ENCODE measurements around the gene USE1. TPM values are rescaled to one million over a fixed set of nuclear protein-coding genes. Genes with fewer than 3 reads are reported as not detected.
"Not testable (repeated sequence)": the region's sequence is repeated elsewhere in the genome, so short reads cannot be mapped to it uniquely, and the experiment has no call there.

The USE1 gene, protein sequence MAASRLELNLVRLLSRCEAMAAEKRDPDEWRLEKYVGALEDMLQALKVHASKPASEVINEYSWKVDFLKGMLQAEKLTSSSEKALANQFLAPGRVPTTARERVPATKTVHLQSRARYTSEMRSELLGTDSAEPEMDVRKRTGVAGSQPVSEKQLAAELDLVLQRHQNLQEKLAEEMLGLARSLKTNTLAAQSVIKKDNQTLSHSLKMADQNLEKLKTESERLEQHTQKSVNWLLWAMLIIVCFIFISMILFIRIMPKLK
- 31.6 TPM for polyA plus RNA-seq (ENCODE audit: insufficient read length)

DNA sequence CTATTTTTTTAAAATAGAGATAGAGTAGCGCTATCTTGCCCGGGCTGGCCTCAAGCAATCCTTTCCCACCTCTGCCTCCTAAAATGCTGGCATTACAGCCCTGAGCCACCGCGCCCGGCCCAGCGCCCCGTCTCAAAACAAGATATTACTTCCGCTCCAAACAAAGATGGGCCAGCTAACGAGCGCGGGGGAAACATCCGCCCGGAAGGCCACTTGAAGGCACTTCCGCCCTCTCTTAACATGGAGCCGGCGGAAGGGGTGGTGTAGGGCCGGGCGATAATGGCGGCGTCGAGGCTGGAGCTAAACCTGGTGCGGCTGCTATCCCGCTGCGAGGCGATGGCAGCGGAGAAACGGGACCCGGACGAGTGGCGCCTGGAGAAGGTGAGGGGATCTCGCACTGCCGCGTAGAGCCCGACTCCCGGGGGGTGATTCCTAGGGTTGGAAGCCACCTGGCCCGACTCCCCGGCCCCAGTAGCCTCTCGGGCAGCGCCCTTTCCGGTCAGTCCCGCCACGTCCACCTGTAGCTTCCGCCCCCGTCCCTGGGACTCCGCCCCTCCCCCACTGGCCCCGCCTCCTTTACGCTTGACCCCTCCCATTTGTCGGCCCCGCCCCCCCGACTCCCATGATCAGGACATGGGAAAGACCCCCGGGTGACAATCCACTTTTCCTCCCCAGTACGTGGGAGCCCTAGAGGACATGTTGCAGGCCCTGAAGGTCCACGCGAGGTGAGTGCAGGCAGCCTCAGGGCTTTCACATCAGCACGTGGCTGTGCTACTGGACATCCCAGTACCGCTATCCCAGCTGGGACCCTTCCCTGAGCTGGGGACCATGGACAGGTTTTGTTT, at the start of gene USE1:
Gene USE1 (plus strand): TSS at position 231 of the 845 bp plus-strand sequence. CDS start 49 bp downstream, at position 280.
- DNase-seq (ENCODE audit: low read depth), result peak; percentile 79

DNA sequence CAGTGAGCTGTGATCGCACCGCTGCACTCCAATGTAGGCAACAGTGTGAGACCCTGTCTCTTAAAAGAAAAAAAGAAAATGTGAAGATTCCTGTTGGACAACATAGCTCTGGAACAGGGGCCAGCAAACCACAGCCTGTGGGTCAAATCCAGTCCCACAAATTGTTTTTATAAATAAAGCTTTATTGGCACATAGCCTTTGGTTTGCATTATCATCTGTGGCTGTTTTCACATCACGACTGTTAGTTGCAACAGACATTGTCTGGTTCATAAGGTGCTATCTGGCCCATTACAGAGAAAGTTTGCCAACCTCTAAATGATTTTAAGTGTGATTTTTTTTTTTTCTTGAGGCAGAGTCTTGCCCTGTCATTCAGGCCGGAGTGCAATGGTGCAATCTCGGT, 49.4 kb upstream of the USE1 start:
- DNase-seq (ENCODE audit: low read depth), result no peak

DNA sequence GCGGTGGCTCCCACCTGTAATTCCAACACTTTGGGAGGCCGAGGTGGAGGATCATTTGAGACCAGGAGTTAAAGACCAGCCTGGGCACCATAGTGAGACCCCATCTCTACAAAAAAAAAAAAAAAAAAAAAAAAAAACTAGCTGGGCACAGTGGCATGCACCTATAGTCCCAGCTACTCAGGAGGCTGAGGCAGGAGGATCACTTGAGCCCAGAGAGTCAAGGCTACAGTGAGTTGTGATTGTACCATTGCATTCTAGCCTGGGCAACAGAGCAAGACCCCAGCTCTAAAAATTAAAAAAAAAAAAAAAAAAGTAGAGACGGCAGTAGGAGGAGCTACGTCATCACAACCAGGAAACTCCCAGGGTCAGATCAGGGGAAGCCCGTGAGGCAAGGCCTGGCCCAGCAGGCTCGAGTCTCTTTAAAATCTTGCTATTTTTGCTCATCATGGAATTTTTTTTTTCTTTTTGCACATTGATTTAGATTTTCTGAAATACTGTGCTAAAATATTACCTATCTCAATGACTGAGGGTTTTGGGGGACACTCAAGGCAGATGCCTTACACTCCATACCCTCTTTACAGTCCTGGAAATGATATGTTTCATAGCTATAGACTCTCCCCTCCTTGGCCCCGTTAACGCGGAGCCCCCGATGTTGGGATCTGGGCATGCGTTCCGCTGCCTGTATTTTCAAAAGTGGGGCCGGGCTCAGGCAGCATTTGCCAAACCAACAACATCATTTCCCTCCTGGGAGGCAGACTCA, 44.4 kb upstream of the USE1 start:
- no peak for DNase-seq (ENCODE audit: low read depth)

DNA sequence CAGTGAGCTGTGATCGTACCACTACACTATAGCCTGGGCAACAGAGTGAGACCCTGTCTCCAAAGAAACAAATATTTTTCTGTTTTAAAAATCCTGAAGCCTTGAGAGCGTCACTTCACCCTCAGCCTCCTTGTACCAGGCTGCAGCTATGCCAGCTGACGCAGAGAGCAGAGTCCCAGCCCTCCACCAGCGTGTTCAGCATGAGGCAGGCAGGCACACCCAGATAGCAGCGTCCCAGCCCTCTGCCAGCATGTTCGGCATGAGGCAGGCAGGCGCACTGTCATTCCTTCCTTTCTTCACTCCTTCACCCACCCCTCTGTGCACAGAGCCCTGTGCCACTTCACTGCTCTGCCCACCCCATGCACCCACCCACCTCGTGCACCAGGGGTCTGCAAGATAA, 43.3 kb upstream of the USE1 start:
- no peak for DNase-seq (ENCODE audit: low read depth)

- DNase-seq (ENCODE audit: low read depth), result no peak
These were observed 42.4 kb upstream of the USE1 start for GRCh38 chr19:17172624-17173345.

DNA sequence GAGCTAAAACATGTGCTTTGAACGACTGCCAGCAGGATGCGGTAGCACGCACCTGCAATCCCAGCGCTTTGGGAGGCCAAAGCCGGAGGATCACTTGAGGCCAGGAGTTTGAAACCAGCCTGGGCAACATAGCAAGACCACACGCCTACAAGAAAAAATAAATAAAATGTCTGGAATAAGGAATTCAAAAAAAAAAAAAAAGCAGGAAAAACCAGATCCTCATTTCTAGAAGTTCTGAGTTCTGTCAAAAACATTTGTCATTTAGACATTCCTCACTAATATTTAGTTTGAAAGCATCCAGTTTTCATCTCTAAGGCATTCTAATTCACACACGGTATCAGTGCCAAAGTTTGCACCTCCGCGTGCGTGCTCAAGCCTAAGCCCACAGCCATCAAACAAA, 36.9 kb upstream of the USE1 start:
- no peak for DNase-seq (ENCODE audit: low read depth)

- no peak for DNase-seq (ENCODE audit: low read depth)
These were observed 34.0 kb upstream of the USE1 start for GRCh38 chr19:17180997-17181702.

DNA sequence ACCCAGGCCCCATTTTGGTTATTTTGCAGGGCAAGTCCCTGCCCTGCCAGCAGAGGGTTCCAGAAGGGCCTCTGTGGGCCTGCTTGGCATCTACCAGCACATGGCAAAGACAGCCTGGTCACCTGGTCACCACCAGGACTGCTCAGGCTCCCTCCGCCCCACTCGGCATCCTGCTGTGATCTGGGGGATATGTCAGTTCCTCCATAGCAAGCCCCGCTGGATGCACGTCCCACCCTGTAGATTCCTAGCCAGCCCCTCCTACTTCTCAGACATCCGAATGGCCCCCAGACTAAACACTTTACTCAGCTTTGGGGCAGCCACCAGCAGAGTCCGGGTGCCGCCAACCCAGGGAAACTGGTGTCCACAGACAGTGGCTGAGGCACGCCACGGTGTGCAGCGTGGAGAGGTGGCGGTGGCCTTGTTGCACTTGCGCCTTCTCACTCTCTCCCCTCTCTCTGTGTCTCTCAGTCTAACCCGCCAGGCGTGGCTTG, 31.8 kb upstream of the USE1 start:
- DNase-seq (ENCODE audit: low read depth), result no peak

DNA sequence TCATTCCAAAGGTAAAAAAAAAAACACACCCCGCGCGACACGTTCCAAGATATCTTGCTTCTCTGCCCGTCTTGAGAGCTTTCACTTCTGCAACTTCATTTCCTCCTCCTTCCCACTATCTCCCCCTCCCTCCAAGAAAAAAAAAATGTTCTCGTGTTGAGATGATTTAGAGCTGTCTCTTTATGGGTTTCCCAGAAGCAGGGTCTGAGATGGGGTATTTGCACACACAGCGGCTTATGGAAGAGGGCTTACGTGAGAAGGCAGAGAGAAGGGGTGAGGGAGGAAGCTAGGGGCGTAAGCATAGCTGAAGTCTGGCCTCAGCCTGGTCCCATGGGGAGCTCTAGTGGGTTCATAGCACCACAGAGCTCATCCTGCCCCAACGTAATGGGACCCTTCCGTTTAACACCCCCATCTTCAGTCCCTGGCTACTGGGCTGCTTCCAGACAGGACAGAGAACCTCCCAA, 31.3 kb upstream of the USE1 start:
- DNase-seq (ENCODE audit: low read depth), result peak; percentile 11

- no peak for DNase-seq (ENCODE audit: low read depth)
These were observed 30.8 kb upstream of the USE1 start for GRCh38 chr19:17184371-17184841.

DNA sequence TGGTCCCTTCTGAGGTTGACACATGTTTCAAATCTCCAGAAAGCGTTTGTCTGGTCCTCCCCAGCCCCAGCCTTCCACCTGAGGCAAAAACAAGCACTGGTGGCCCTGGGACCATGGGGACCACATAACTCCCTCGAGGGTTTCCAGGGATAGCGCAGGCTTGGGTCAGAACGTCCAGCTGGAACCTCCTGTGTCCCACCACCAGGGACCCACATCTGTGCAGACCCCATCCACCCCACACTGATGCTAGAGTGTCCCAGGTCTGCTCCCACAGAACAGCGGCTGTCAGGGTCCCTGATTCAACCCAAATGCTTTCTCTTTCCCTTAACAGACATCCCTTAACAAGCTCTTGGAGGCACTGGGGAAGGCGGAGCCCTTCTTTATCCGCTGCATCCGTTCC, 29.6 kb upstream of the USE1 start:
- no peak for DNase-seq (ENCODE audit: low read depth)

- not testable (repeated sequence) for DNase-seq (ENCODE audit: low read depth)
These were observed 23.4 kb upstream of the USE1 start for GRCh38 chr19:17191736-17192135.

GRCh38 chr19:17192751-17193150, 22.4 kb upstream of the USE1 start:
- DNase-seq (ENCODE audit: low read depth), result no peak

DNA sequence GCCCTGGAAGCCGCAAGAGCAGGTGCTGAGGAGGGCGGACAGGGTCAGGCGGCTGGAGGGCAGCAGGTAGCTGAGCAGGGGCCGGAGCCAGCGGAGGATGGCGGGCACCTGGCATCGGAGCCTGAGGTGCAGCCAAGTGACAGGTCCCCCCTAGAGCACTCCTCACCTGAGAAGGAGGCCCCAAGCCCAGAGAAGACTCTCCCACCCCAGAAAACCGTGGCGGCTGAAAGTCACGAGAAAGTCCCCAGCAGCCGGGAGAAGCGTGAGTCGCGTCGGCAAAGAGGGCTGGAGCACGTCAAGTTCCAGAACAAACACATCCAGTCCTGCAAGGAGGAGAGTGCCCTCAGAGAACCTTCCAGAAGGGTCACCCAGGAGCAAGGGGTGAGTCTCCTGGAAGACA, 20.5 kb upstream of the USE1 start:
- no peak for DNase-seq (ENCODE audit: low read depth)

DNA sequence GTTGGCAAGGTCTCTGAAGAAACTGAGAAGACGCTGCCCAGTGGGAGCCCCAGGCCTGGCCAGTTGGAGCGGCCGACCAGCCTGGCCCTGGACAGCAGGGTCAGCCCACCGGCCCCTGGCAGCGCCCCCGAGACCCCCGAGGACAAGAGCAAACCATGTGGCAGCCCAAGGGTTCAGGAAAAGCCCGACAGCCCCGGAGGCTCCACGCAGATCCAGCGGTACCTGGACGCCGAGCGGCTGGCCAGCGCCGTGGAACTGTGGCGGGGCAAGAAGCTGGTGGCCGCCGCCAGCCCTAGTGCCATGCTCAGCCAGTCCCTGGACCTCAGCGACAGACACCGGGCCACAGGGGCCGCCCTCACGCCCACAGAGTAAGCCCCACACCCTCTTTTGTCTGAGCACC, 20.1 kb upstream of the USE1 start:
- no peak for DNase-seq (ENCODE audit: low read depth)

GRCh38 chr19:17196610-17197009, 18.5 kb upstream of the USE1 start:
- no peak for DNase-seq (ENCODE audit: low read depth)

- DNase-seq (ENCODE audit: low read depth), result no peak
These were observed 17.5 kb upstream of the USE1 start for GRCh38 chr19:17197666-17198065.

- DNase-seq (ENCODE audit: low read depth), result no peak
These were observed 14.6 kb upstream of the USE1 start for GRCh38 chr19:17200408-17201079.

- no peak for DNase-seq (ENCODE audit: low read depth)
These were observed 12.9 kb upstream of the USE1 start for GRCh38 chr19:17202249-17202648.

DNA sequence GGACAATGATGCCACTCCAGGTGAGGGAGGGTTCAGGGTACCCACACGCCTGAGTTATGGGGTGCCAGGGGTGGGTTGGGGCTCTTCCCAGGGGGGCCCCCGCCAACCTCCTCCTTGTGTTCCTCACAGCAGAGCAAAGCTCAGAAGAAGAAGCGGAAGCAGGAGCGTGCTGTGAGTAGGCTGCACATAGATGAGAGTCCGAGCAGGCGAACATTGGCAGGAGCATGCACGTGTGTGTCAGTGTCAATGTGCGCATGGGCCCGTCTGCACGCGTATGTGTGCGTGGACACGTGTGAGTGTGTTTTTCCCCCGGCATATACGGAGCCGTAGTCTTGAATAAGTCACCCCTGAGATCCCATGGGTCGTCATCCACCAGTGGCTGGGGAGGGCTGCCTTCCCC, 12.4 kb upstream of the USE1 start:
- DNase-seq (ENCODE audit: low read depth), result no peak

Data from forelimb muscle (tissue), 1 donor.